ENCODE measurements around the gene OR51B6. TPM values are rescaled to one million over a fixed set of nuclear protein-coding genes. Genes with fewer than 3 reads are reported as not detected.

The OR51B6 gene, protein sequence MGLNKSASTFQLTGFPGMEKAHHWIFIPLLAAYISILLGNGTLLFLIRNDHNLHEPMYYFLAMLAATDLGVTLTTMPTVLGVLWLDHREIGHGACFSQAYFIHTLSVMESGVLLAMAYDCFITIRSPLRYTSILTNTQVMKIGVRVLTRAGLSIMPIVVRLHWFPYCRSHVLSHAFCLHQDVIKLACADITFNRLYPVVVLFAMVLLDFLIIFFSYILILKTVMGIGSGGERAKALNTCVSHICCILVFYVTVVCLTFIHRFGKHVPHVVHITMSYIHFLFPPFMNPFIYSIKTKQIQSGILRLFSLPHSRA
- polyA plus RNA-seq (2011; rRNA removed) (not detected in 2 replicates), polyA minus RNA-seq (2011; rRNA and poly(A)+ RNA removed) (not detected in 2 replicates)

DNA sequence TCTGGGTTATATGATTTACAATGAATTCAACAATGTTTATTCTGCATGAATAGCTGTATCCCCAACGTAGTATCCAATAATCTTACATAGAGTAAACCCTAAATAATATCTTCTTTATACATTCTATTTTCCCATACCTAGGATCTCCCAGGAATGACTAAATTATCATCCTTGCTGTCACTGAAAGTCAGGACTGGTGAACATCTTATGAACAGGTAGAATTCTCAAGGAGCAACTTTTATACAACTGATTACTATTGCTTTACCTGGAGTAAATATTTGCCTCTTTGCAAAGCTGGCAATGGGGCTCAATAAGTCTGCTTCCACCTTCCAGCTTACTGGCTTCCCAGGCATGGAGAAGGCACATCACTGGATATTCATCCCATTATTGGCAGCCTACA, at the start of gene OR51B6:
TSS of gene OR51B6 (plus strand) at position 301 of the 400 bp plus-strand sequence. CDS start at position 301, 0 bp downstream.
- H3K36me3 ChIP-seq (ENCODE audit: control insufficient read depth, insufficient read depth, low read length) = no peaks in the 10 kb centered on the region
- no peak for DNase-seq (ENCODE audit: low read depth)
- TF ChIP-seq, protein P1, sequence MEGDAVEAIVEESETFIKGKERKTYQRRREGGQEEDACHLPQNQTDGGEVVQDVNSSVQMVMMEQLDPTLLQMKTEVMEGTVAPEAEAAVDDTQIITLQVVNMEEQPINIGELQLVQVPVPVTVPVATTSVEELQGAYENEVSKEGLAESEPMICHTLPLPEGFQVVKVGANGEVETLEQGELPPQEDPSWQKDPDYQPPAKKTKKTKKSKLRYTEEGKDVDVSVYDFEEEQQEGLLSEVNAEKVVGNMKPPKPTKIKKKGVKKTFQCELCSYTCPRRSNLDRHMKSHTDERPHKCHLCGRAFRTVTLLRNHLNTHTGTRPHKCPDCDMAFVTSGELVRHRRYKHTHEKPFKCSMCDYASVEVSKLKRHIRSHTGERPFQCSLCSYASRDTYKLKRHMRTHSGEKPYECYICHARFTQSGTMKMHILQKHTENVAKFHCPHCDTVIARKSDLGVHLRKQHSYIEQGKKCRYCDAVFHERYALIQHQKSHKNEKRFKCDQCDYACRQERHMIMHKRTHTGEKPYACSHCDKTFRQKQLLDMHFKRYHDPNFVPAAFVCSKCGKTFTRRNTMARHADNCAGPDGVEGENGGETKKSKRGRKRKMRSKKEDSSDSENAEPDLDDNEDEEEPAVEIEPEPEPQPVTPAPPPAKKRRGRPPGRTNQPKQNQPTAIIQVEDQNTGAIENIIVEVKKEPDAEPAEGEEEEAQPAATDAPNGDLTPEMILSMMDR (IDR thresholded peaks at IDR 0.05; ENCODE audit: insufficient read depth, low read depth, low read length) = no peak
- CTCF ChIA-PET = interaction anchor here (1.3 kb wide), 1 partner anchor 17 kb away, joined by 3 read pairs; no protein-coding TSS in a partner anchor
- H3K4me3 ChIP-seq (ENCODE audit: low read depth, low read length) = no peak within 1 kb of the TSS
- no peaks in the 10 kb centered on the region for H3K27me3 ChIP-seq (ENCODE audit: control insufficient read depth, insufficient read depth, low read length)
- POLR2A ChIA-PET = no interaction called here

DNA sequence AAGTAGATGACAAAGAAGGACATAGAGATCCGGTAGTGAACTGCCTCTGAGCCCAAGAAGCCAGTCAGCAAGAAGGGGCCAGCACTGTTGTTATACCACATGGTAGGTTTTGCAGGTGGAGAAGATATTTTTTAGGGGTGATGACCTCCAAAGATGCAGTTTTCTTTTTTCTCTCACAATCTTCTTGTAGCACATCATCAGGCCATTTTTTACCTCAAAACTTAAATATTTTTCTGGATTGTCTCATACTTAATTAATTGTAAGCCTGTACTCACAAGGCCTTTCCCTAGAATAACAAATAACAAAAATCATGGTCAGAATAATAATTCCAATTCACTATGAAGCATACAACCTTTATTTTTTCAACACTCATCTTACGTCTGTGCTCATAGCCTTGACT, 49.5 kb upstream of the OR51B6 start, which contains the start of gene OR51B4:
TSS of gene OR51B4 (minus strand) at position 101 of the 400 bp plus-strand sequence. CDS start at position 101, 0 bp downstream.
- POLR2A ChIA-PET = no interaction called here
- H3K27me3 ChIP-seq (ENCODE audit: control insufficient read depth, insufficient read depth, low read length) = no peaks in the 10 kb centered on the region
- CTCF ChIA-PET = interaction anchor here (0.6 kb wide), 1 partner anchor 786 kb away, joined by 3 read pairs; no protein-coding TSS in a partner anchor
- H3K36me3 ChIP-seq (ENCODE audit: control insufficient read depth, insufficient read depth, low read length) = no peaks in the 10 kb centered on the region
- no peak for DNase-seq (ENCODE audit: low read depth)
- H3K4me3 ChIP-seq (ENCODE audit: low read depth, low read length) = no peak within 1 kb of the TSS
- TF ChIP-seq, protein P1 (IDR thresholded peaks at IDR 0.05; ENCODE audit: insufficient read depth, low read depth, low read length) = no peak

DNA sequence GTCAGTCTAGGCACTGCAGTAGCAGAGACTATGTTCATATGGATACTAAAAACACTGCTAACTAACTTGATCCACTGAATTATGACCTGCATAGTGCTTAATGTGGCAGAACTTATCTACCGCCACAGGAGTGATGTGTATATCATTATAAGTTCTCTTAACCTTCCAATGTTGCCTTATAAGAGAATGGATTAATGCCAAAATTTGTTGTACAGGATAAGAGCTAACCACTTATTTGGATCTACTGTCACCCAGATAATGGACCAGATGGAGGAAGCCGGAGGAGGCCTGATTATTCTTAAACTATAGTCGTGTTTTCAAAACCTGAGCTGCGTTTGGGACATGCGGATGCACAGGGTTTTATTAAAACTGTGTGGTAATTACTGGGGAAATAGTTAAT, 47.7 kb upstream of the OR51B6 start:
- DNase-seq (ENCODE audit: low read depth) = no peak
- no peaks in the 10 kb centered on the region for H3K27me3 ChIP-seq (ENCODE audit: control insufficient read depth, insufficient read depth, low read length)
- CTCF ChIA-PET = interaction anchor here (1.0 to 2.2 kb wide), 4 partner anchors 13 to 62 kb away, joined by 3 to 5 read pairs (median 3); no protein-coding TSS in a partner anchor
- no peaks in the 10 kb centered on the region for H3K36me3 ChIP-seq (ENCODE audit: control insufficient read depth, insufficient read depth, low read length)
- POLR2A ChIA-PET = no interaction called here
- TF ChIP-seq, protein P1 (IDR thresholded peaks at IDR 0.05; ENCODE audit: insufficient read depth, low read depth, low read length) = no peak
- no peak overlapping the region for H3K4me3 ChIP-seq (ENCODE audit: low read depth, low read length)

DNA sequence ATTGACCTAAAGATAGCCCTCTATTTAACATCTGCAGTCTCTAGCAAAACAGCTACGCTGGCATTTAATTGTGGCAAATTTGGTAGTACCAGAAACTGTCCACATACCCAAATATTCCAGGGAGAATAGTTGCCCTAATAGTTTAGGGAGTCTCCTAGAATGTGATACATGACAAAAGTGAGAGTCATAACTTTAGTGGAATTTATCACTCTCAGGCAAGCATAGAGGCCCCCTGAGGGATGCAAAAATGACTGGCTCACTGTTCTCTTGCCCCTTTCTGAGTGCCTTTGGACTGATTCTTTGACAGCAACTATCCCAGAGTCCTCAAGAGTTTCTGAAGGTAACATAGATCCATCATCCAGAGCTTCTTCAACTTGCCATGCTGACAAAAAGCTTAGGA, 47.3 kb upstream of the OR51B6 start:
- H3K36me3 ChIP-seq (ENCODE audit: control insufficient read depth, insufficient read depth, low read length) = no peaks in the 10 kb centered on the region
- no peak for DNase-seq (ENCODE audit: low read depth)
- TF ChIP-seq, protein P1 (IDR thresholded peaks at IDR 0.05; ENCODE audit: insufficient read depth, low read depth, low read length) = no peak
- no peaks in the 10 kb centered on the region for H3K27me3 ChIP-seq (ENCODE audit: control insufficient read depth, insufficient read depth, low read length)
- CTCF ChIA-PET = interaction anchor here (1.0 to 2.2 kb wide), 4 partner anchors 13 to 62 kb away, joined by 3 to 5 read pairs (median 3); no protein-coding TSS in a partner anchor
- no peak overlapping the region for H3K4me3 ChIP-seq (ENCODE audit: low read depth, low read length)
- POLR2A ChIA-PET = no interaction called here

DNA sequence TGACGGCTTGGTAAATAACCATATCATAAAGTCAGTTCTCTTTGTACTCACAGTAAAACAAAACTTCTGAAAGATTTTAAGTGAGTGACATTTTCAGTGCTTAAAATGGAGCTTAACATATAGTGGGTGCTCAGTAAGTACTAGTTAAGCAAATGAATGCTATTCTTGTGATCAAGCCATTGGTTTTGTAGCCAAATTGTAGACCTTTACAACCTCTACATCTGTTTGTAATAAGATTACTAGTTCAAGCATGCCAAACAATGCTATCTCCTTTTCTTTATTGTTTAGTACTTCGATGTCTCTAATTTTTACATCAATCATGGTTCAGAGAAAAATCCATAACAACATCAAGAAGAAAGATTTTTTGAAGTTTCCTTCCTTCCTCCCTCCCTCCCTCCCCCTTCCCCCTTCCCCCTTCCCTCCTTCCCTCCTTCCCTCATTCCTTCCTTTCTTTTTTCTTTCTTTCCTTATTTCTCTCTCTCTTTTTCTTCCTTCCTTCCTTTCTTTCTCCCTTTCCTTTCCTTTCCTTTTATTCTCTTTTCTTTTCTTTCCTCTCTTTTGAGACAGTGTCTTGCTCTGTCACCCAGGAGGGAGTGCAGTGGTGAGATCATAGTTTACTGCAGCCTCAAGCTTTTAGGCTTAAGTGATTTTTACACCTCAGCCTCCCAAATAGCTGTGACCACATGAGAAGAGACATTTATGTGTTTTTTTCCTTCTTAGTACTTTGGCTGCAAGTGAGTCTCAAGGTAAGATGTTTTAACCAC, 43.9 kb upstream of the OR51B6 start:
- Histone ChIP-seq H3K36me3 (ENCODE audit: control insufficient read depth, insufficient read depth, low read length) (no peaks in the 10 kb centered on the region), H3K27me3 (ENCODE audit: control insufficient read depth, insufficient read depth, low read length) (no peaks in the 10 kb centered on the region), H3K4me3 (ENCODE audit: low read depth, low read length) (no peak overlapping the region)
- DNase-seq (ENCODE audit: low read depth) = no peak
- POLR2A ChIA-PET = interaction anchor here (0.5 kb wide), 1 partner anchor 56 kb away, joined by 3 read pairs; no protein-coding TSS in a partner anchor
- TF ChIP-seq, protein P1 (IDR thresholded peaks at IDR 0.05; ENCODE audit: insufficient read depth, low read depth, low read length) = no peak
- CTCF ChIA-PET = no interaction called here

Measured in BJ (cell line).